GM21737 (cell line): ENCODE data around the gene SYK.

Experiments
- ATAC-seq: cut with Tn5 transposase; IDR thresholded peaks from one replicate; pipeline ENCODE4 v1.9.1; 2021; ENCODE audit warnings: mild to moderate bottlenecking, moderate library complexity; ENCODE audit not compliant: unreplicated experiment

Gene SYK

GRCh38 chr9:90900130-90900529 is 98.5 kb downstream of the SYK start:
- ATAC-seq: no peak

- no peak for ATAC-seq
Observed at GRCh38 chr9:90901933-90902332, 100.3 kb downstream of the SYK start.

GRCh38 chr9:90903766-90904424 is 102.3 kb downstream of the SYK start:
- no peak for ATAC-seq

GRCh38 chr9:90904706-90905478 is 103.3 kb downstream of the SYK start:
- ATAC-seq: no peak

GRCh38 chr9:90905822-90906221 is 104.2 kb downstream of the SYK start:
- ATAC-seq: no peak

GRCh38 chr9:90906316-90907055 is 104.9 kb downstream of the SYK start:
- no peak for ATAC-seq

- ATAC-seq: no peak
Observed at GRCh38 chr9:90907056-90907445, 105.4 kb downstream of the SYK start.

- ATAC-seq: no peak
Observed at GRCh38 chr9:90907790-90908189, 106.2 kb downstream of the SYK start.

GRCh38 chr9:90909225-90909624 is 107.6 kb downstream of the SYK start:
- no peak for ATAC-seq

- no peak for ATAC-seq
Observed at GRCh38 chr9:90909747-90910283, 108.2 kb downstream of the SYK start.

GRCh38 chr9:90914196-90914595 is 112.6 kb downstream of the SYK start:
- no peak for ATAC-seq

GRCh38 chr9:90914868-90915483 is 113.4 kb downstream of the SYK start:
- ATAC-seq: peak; percentile 64

- ATAC-seq: no peak
Observed at GRCh38 chr9:90915693-90916092, 114.1 kb downstream of the SYK start.

GRCh38 chr9:90916147-90916734 is 114.6 kb downstream of the SYK start:
- no peak for ATAC-seq

- no peak for ATAC-seq
Observed at GRCh38 chr9:90919883-90920282, 118.3 kb downstream of the SYK start.

- no peak for ATAC-seq
Observed at GRCh38 chr9:90921104-90921503, 119.5 kb downstream of the SYK start.

- ATAC-seq: no peak
Observed at GRCh38 chr9:90921969-90922368, 120.3 kb downstream of the SYK start.

GRCh38 chr9:90925581-90926257 is 124.1 kb downstream of the SYK start:
- ATAC-seq: no peak

GRCh38 chr9:90926936-90927335 is 125.3 kb downstream of the SYK start:
- ATAC-seq: no peak

GRCh38 chr9:90927496-90927895 is 125.9 kb downstream of the SYK start:
- ATAC-seq: no peak
